Measurements from ENCODE around the gene EMC10.

- TF ChIP-seq CTCF (conservative IDR thresholded peaks at IDR 0.05; ENCODE audit: low read depth, low read length) (no peak), EZH2 (IDR thresholded peaks at IDR 0.05; ENCODE audit: borderline replicate concordance, low read depth, low read length, poor library complexity, severe bottlenecking) (no peak)
Measured at GRCh38 chr19:50482271-50482855, 6.1 kb downstream of the EMC10 start.
